SU-DHL-6 (cell line): ENCODE results near the gene ZFHX2.

ENCODE experiments used
- CTCF ChIP-seq: fragments of 200-600 bp; sonication (generic); IDR thresholded peaks from one replicate; pipeline ENCODE4 v1.5.1; 2017; ENCODE audit warnings: antibody characterized with exemption, mild to moderate bottlenecking, low read length, moderate library complexity; ENCODE audit not compliant: insufficient read depth, poor library complexity, severe bottlenecking
- EZH2phosphoT487 ChIP-seq: fragments of 200-600 bp; sonication (generic), shearing (Covaris generic); conservative IDR thresholded peaks from 2 replicates; pipeline ENCODE4 v1.6.1; 2018; ENCODE audit warnings: mild to moderate bottlenecking, antibody characterized with exemption, low read length, moderate library complexity, mixed read lengths

GRCh38 chr14:23517650-23518326 is 33.8 kb downstream of the ZFHX2 start:
- TF ChIP-seq CTCF (no peak), EZH2phosphoT487 (no peak)
